Endothelial cell of umbilical vein (primary cell): Measurements from ENCODE around the gene TENM4. TPM values are rescaled to one million over a fixed set of nuclear protein-coding genes. Genes with fewer than 3 reads are reported as not detected.
A peak's percentile ranks its signal among the peaks of the same experiment; 100 is the strongest.

Experiments
- BruUV-seq: library from RNA; stranded (reverse); fragments of 400-500 nt; replicated peaks from 2 replicates; lab custom pipeline; 2021; lab: Mats Ljungman, UMichigan
- CTCF ChIA-PET: fragments of 300-600, 350-600 bp; sonication (Branson Sonifier 250); formaldehyde crosslinking; loops from one replicate; lab custom pipeline; 2021; ENCODE audit warnings: antibody characterized with exemption, inconsistent platforms; lab: Charles Lee
- POLR2A ChIA-PET: fragments of 300-600, 350-600 bp; sonication (Branson Sonifier 250); formaldehyde crosslinking; loops from one replicate; lab custom pipeline; 2021; ENCODE audit warnings: antibody characterized with exemption, inconsistent platforms; lab: Charles Lee
- DNase-seq: peaks from one replicate; pipeline ENCODE4 v3.0.0-alpha.2; 2011; ENCODE audit warnings: low read depth, low spot score
- FAIRE-seq: peaks from 2 replicates; lab custom pipeline; 2011; peaks lifted over from hg19 to GRCh38; lab: Jason Lieb, UNC
- H2AFZ ChIP-seq: 2 replicates; pipeline ENCODE4 v1.6.0; 2012; ENCODE audit warnings: low read depth, low read length, control low read depth, inconsistent platforms
- H3K27ac ChIP-seq: 2 replicates; pipeline ENCODE4 v1.5.1; 2011; ENCODE audit warnings: low read depth, mild to moderate bottlenecking, control low read depth, low read length, moderate library complexity; ENCODE audit not compliant: insufficient read depth
- H3K27me3 ChIP-seq, 2 experiments: 2 replicates each; pipeline versions ENCODE4 v1.6.0 to v1.6.1; 2011; ENCODE audit warnings: low read length in 2 of 2, mixed read lengths in 1 of 2; ENCODE audit not compliant: control insufficient read depth in 2 of 2, insufficient read depth in 2 of 2
- H3K36me3 ChIP-seq, 2 experiments: 2 replicates in 1 of 2; 3 replicates in 1 of 2; pipeline ENCODE4 v1.5.1; 2011; ENCODE audit warnings: low read length in 2 of 2, mild to moderate bottlenecking in 1 of 2, moderate library complexity in 1 of 2; ENCODE audit not compliant: control insufficient read depth in 2 of 2, insufficient read depth in 2 of 2; ENCODE audit errors: extremely low read depth in 1 of 2
- H3K4me1 ChIP-seq: 3 replicates; pipeline ENCODE4 v1.5.1; 2011; ENCODE audit warnings: mild to moderate bottlenecking, low read length; ENCODE audit not compliant: control insufficient read depth, insufficient read depth; ENCODE audit errors: extremely low read depth
- H3K4me2 ChIP-seq: 2 replicates; pipeline ENCODE4 v1.6.1; 2011; ENCODE audit warnings: low read length, control low read depth, mixed read lengths; ENCODE audit not compliant: insufficient read depth
- H3K4me3 ChIP-seq, 3 experiments: fragments of 200-600 bp in 1 of 3; sonication (generic), shearing (Covaris generic) in 1 of 3; replicated peaks in 1 of 3; 2 replicates each; pipeline ENCODE4 v1.5.1; 2011 to 2016; ENCODE audit warnings: control low read depth in 3 of 3, low read length in 3 of 3, mild to moderate bottlenecking in 2 of 3, inconsistent platforms in 1 of 3, low read depth in 1 of 3, moderate library complexity in 1 of 3; ENCODE audit not compliant: insufficient read depth in 1 of 3
- H3K79me2 ChIP-seq: 2 replicates; pipeline ENCODE4 v1.6.0; 2012; ENCODE audit warnings: low read length, inconsistent platforms; ENCODE audit not compliant: control insufficient read depth, insufficient read depth
- H3K9ac ChIP-seq: replicated peaks from 2 replicates; pipeline ENCODE3; 2011; ENCODE audit warnings: low read length, control low read depth; ENCODE audit not compliant: insufficient read depth; ENCODE audit errors: extremely low read depth
- H3K9me1 ChIP-seq: replicated peaks from 3 replicates; pipeline ENCODE4 v1.6.0; 2011; ENCODE audit warnings: mild to moderate bottlenecking, low read length; ENCODE audit not compliant: control insufficient read depth, insufficient read depth; ENCODE audit errors: extremely low read depth
- H3K9me3 ChIP-seq: replicated peaks from 2 replicates; pipeline ENCODE4 v1.5.1; 2012; ENCODE audit warnings: low read length, inconsistent platforms; ENCODE audit not compliant: control insufficient read depth, insufficient read depth
- H4K20me1 ChIP-seq: replicated peaks from 2 replicates; pipeline ENCODE3; 2011; ENCODE audit warnings: mild to moderate bottlenecking, low read length; ENCODE audit not compliant: control insufficient read depth, insufficient read depth; ENCODE audit errors: extremely low read depth
- EZH2 ChIP-seq: IDR thresholded peaks from 2 replicates; pipeline ENCODE4 v1.6.1; 2012; ENCODE audit warnings: borderline replicate concordance, low read depth, mild to moderate bottlenecking, moderate library complexity, low read length, inconsistent platforms; ENCODE audit not compliant: severe bottlenecking
- FOS ChIP-seq: IDR thresholded peaks from 2 replicates; pipeline ENCODE4 v1.6.1; 2011; ENCODE audit warnings: mild to moderate bottlenecking, low read length, moderate library complexity, borderline replicate concordance; ENCODE audit not compliant: insufficient read depth
- GATA2 ChIP-seq: IDR thresholded peaks from 2 replicates; pipeline ENCODE4 v1.7.0; 2011; ENCODE audit warnings: low read depth, mild to moderate bottlenecking, moderate library complexity, mixed read lengths, low read length; ENCODE audit not compliant: insufficient read length, insufficient read depth
- JUN ChIP-seq: IDR thresholded peaks from 2 replicates; pipeline ENCODE4 v1.6.1; 2011; ENCODE audit warnings: borderline replicate concordance, low read depth; ENCODE audit not compliant: insufficient read length, insufficient read depth
- MYC ChIP-seq: IDR thresholded peaks from one replicate; pipeline ENCODE4 v1.6.1; 2011; ENCODE audit warnings: mild to moderate bottlenecking, low read depth, low read length
- POLR2A ChIP-seq: IDR thresholded peaks from 2 replicates; pipeline ENCODE4 v1.6.1; 2012; ENCODE audit warnings: low read depth, mild to moderate bottlenecking, control low read depth, low read length
- POLR2AphosphoS5 ChIP-seq: IDR thresholded peaks from 2 replicates; pipeline ENCODE4 v1.6.1; 2012; ENCODE audit warnings: low read depth, mild to moderate bottlenecking, control low read depth, low read length, moderate library complexity; ENCODE audit not compliant: insufficient read depth
- dilution Hi-C: fragments of 300-500 bp; cut with MboI; formaldehyde crosslinking; loops from one replicate; pipeline ENCODE4 v1.15.0; 2019; ENCODE audit warnings: low sequenced_read_pairs; ENCODE audit not compliant: extremely low pct_ligation_motif_present
- intact Hi-C: fragments of 100-400 bp; cut with micrococcal nuclease; formaldehyde crosslinking; loops from one replicate; pipeline ENCODE4 v1.10.0; 2022
- microRNA counts: library from miRNA; unstranded; fragments of <30 nt; microRNA quantifications from one replicate; lab custom pipeline; 2016
- microRNA-seq: library from miRNA; unstranded; fragments of <30 nt; microRNA quantifications from one replicate; pipeline ENCODE4 v1.2.0, GENCODE V29; 2021; ENCODE audit warnings: borderline number of aligned reads, borderline replicate concordance
- polyA plus RNA-seq, 4 experiments: library from polyadenylated mRNA; depleted of rRNA in 3 of 4; stranded (reverse) in 3 of 4; unstranded in 1 of 4; fragments of >200 nt; gene quantifications; 2 replicates each; pipeline versions ENCODE4 v1.2.1 to v1.2.3, GENCODE V29; 2011 to 2012; ENCODE audit warnings: missing spikeins in 1 of 4
- small RNA-seq: library from RNA; depleted of rRNA; stranded (forward); fragments of <200 nt; gene quantifications from one replicate; pipeline ENCODE3, GENCODE V24; 2012; ENCODE audit warnings: low replicate concordance, low read depth; ENCODE audit not compliant: insufficient read depth, insufficient read length
- total RNA-seq: library from RNA; stranded (reverse); gene quantifications from 2 replicates; pipeline ENCODE4 v1.2.3, GENCODE V29; 2021
- TF ChIP-seq, protein P1 (sequence below): IDR thresholded peaks from 2 replicates; pipeline ENCODE4 v1.6.1; 2011; ENCODE audit not compliant: insufficient read depth, insufficient read length
- TF ChIP-seq, protein P2 (sequence below), 2 donors: IDR thresholded peaks; 1 replicate in 1 of 2; 2 replicates in 1 of 2; pipeline ENCODE4 v1.5.1; 2011; ENCODE audit warnings: low read length in 2 of 2, mild to moderate bottlenecking in 2 of 2, moderate library complexity in 2 of 2, control low read depth in 1 of 2, inconsistent platforms in 1 of 2, low read depth in 1 of 2; ENCODE audit not compliant: insufficient read depth in 1 of 2; ENCODE audit errors: extremely low read depth in 1 of 2

The TENM4 gene
- total and polyA plus RNA-seq, 2 donors (not counting 3 experiments of a cell fraction or from before 2014, with no cell fraction given) = 0.06 to 0.27 TPM

DNA sequence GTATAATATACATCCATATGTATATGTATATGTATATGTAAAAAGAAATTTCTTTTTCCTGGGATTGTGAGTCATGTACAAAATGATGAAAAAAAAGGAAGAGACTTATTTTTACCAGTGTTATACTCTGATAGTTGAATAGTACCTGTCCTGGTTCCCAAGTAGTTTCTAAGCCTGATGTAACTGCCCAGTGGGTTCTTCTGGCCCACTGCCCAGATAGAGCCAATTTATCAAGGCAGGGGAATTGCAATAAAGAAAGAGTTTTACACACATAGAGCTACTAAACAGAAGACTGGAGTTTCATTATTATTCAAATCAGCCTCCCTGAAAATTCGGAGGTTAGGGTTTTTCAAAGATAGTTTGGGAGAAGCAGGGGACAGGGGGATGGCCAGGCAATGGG is 837.0 kb downstream of the TENM4 start:
- no peaks in the 10 kb centered on the region for H3K9me3 ChIP-seq
- dilution Hi-C loops = no loop called here
- no TSS peak for BruUV-seq

More for the DNA sequence above, 837.0 kb downstream of the TENM4 start:
- FAIRE-seq (no peak), DNase-seq (no peak)
- Histone ChIP-seq H3K27me3 (peaks cover 0 to 3% of the 10 kb centered on the region in 2 experiments), H3K79me2 (no peaks in the 10 kb centered on the region), H3K4me2 (no peak overlapping the region), H3K36me3 (no peaks in the 10 kb centered on the region), H3K4me1 (no peaks in the 10 kb centered on the region), H3K27ac (no peak overlapping the region), H2AFZ (no peak overlapping the region), H3K4me3 (no peak overlapping the region), H3K9ac (no peak overlapping the region), H3K9me1 (no peaks in the 10 kb centered on the region), H4K20me1 (no peaks in the 10 kb centered on the region)
- no peak for TF ChIP-seq MYC
- TF ChIP-seq, protein P1, sequence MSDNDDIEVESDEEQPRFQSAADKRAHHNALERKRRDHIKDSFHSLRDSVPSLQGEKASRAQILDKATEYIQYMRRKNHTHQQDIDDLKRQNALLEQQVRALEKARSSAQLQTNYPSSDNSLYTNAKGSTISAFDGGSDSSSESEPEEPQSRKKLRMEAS = no peak
- TF ChIP-seq JUN = no peak
- no peak for TF ChIP-seq POLR2A
- TF ChIP-seq EZH2 = no peak
- no peak for TF ChIP-seq GATA2
- TF ChIP-seq, protein P2, sequence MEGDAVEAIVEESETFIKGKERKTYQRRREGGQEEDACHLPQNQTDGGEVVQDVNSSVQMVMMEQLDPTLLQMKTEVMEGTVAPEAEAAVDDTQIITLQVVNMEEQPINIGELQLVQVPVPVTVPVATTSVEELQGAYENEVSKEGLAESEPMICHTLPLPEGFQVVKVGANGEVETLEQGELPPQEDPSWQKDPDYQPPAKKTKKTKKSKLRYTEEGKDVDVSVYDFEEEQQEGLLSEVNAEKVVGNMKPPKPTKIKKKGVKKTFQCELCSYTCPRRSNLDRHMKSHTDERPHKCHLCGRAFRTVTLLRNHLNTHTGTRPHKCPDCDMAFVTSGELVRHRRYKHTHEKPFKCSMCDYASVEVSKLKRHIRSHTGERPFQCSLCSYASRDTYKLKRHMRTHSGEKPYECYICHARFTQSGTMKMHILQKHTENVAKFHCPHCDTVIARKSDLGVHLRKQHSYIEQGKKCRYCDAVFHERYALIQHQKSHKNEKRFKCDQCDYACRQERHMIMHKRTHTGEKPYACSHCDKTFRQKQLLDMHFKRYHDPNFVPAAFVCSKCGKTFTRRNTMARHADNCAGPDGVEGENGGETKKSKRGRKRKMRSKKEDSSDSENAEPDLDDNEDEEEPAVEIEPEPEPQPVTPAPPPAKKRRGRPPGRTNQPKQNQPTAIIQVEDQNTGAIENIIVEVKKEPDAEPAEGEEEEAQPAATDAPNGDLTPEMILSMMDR (IDR thresholded peaks at IDR 0.05; ENCODE audit: extremely low read depth in 1 of 2, insufficient read depth in 1 of 2, low read depth in 1 of 2, low read length in 2 of 2) = no peak
- TF ChIP-seq POLR2AphosphoS5 = no peak
- TF ChIP-seq FOS = no peak
- intact Hi-C loops = no loop called here
- CTCF ChIA-PET = no interaction called here
- POLR2A ChIA-PET = no interaction called here

MicroRNAs encoded within 50 kb of the gene (microRNA counts, 767-probe panel; counts per million panel counts)
- microRNA hsa-miR-708-5p (lab: Ali Mortazavi, UCI) = 723 counts per million, percentile 96 among the panel's probes with 10 or more counts

Small RNA genes within 50 kb of the gene (microRNA-seq; reads per million reads assigned to microRNA genes)
- not detected for gene MIR5579
- gene MIR708 = 1.2 reads per million

Small RNA genes within 50 kb of the gene (small RNA-seq; reads per million reads assigned to genes)
- not detected for gene MIR5579
- gene MIR708 = not detected
